Psoas muscle (tissue), 8 donors: ENCODE results near the gene LGR4. TPM values are rescaled to one million over a fixed set of nuclear protein-coding genes. Genes with fewer than 3 reads are reported as not detected.
"Not testable (repeated sequence)": the region's sequence is repeated elsewhere in the genome, so short reads cannot be mapped to it uniquely, and the experiment has no call there.

ENCODE experiments used
- ATAC-seq, 4 donors: fragments of 200-7000 bp; cut with Tn5 transposase; one replicate each; pipeline ENCODE4 v1.9.1; 2020; ENCODE audit warnings: moderate library complexity in 3 of 4, mild to moderate bottlenecking in 2 of 4
- DNase-seq, 2 donors: peaks; one replicate each; pipeline ENCODE4 v3.0.0-alpha.2; 2020
- H3K27ac ChIP-seq: fragments of 200-600 bp; one replicate; pipeline ENCODE4 v1.8.0; 2022
- H3K27me3 ChIP-seq, 3 donors: fragments of 200-600 bp in 1 of 3; one replicate each; pipeline versions ENCODE4 v1.6.1 to v1.8.0; 2013 to 2022; ENCODE audit warnings: low read length in 2 of 3, mild to moderate bottlenecking in 2 of 3, moderate library complexity in 1 of 3; ENCODE audit not compliant: insufficient read depth in 3 of 3
- H3K36me3 ChIP-seq, 2 donors: fragments of 200-600 bp in 1 of 2; one replicate each; pipeline versions ENCODE4 v1.6.1 to v1.8.0; 2013 to 2022; ENCODE audit warnings: low read depth in 1 of 2, mild to moderate bottlenecking in 1 of 2, moderate library complexity in 1 of 2; ENCODE audit not compliant: insufficient read depth in 1 of 2
- H3K4me1 ChIP-seq: fragments of 200-600 bp; one replicate; pipeline ENCODE4 v1.8.0; 2022
- H3K4me3 ChIP-seq: fragments of 200-600 bp; one replicate; pipeline ENCODE4 v1.8.0; 2022; ENCODE audit warnings: mild to moderate bottlenecking
- H3K9me3 ChIP-seq: fragments of 200-600 bp; one replicate; pipeline ENCODE4 v1.8.0; 2022
- WGBS, 3 donors: extraction: QIAGEN DNeasy Blood & Tissue Kit; methylation state at CpG; one replicate each; pipeline versions ENCODE4 v1.1.6 to v1.1.7; 2013; 5-methylcytosine and 5-hydroxymethylcytosine counted together
- intact Hi-C, 2 donors: fragments of 100-400 bp; cut with DNase I; formaldehyde crosslinking; loops; one replicate each; pipeline versions ENCODE4 v1.11.0 to v1.14.2; 2022
- polyA plus RNA-seq, 3 donors: library from polyadenylated mRNA; stranded (reverse); fragments of 200-250 nt; gene quantifications; one replicate each; pipeline ENCODE4 v1.2.3, GENCODE V29; 2013
- total RNA-seq, 4 donors: library from RNA; stranded (reverse); fragmentation: NEBNext Ultra II Directional in 2 of 4; extraction: Animal tissue kit (Norgen Biotek cat#: 25700) in 2 of 4; gene quantifications; one replicate each; pipeline versions ENCODE4 v1.2.1 to v1.2.4, GENCODE V29; 2021 to 2023
- TF ChIP-seq, protein P1 (sequence below): fragments of 200-600 bp; IDR thresholded peaks from one replicate; pipeline ENCODE4 v1.8.0; 2022; ENCODE audit warnings: antibody characterized with exemption
- donor health status: healthy with polysubstance abuse.
- donor health status: DM: no; HTN: no; CAD: no; lungs with moderate emphysema.
- donor health status: Bipolar disorder and iron deficiency.
- donor health status: healthy.
- donor health status: DM: yes; HTN: yes; CAD: no.
- donor health status: DM: no; HTN: no; CAD: no.
- donor health status: DM: no; HTN: no; CAD: no.
- donor health status: DM: yes; HTN: yes; CAD: no.

Gene LGR4
- total and polyA plus RNA-seq, 7 donors: 3.9 to 15.2 (median 8.0) TPM

DNA sequence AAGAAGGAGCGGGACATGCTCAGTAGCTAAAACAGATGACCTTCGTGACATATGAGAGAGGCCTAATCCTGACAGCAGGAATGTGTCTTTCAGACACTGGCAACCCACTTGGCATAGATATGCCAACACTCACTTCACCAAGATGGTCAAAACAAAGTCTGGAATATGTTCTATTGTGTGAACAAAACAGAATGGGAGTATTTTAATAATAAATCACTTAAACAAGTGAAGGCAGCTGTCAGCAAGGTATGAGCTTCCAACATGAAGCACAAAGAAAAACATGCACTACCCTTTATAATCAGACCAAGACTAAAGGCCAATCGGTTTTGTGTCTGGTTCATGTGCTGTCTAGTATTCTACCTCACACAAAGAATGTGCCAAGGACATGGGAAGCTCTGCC, 132.6 kb downstream of the LGR4 start:
- ATAC-seq: no peak
- intact Hi-C loops: no loop called here
- TF ChIP-seq, protein P1, sequence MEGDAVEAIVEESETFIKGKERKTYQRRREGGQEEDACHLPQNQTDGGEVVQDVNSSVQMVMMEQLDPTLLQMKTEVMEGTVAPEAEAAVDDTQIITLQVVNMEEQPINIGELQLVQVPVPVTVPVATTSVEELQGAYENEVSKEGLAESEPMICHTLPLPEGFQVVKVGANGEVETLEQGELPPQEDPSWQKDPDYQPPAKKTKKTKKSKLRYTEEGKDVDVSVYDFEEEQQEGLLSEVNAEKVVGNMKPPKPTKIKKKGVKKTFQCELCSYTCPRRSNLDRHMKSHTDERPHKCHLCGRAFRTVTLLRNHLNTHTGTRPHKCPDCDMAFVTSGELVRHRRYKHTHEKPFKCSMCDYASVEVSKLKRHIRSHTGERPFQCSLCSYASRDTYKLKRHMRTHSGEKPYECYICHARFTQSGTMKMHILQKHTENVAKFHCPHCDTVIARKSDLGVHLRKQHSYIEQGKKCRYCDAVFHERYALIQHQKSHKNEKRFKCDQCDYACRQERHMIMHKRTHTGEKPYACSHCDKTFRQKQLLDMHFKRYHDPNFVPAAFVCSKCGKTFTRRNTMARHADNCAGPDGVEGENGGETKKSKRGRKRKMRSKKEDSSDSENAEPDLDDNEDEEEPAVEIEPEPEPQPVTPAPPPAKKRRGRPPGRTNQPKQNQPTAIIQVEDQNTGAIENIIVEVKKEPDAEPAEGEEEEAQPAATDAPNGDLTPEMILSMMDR: no peak
- no peak overlapping the region for H3K4me3 ChIP-seq
- 39 to 65% (median 63%) methylated on average over 3 of the region's 3 CpGs for WGBS, 3 donors
- no peaks in the 10 kb centered on the region for H3K27me3 ChIP-seq
- DNase-seq: no peak
- H3K4me1 ChIP-seq: no peaks in the 10 kb centered on the region
- H3K27ac ChIP-seq: no peak overlapping the region
- no peaks in the 10 kb centered on the region for H3K36me3 ChIP-seq
- no peaks in the 10 kb centered on the region for H3K9me3 ChIP-seq

DNA sequence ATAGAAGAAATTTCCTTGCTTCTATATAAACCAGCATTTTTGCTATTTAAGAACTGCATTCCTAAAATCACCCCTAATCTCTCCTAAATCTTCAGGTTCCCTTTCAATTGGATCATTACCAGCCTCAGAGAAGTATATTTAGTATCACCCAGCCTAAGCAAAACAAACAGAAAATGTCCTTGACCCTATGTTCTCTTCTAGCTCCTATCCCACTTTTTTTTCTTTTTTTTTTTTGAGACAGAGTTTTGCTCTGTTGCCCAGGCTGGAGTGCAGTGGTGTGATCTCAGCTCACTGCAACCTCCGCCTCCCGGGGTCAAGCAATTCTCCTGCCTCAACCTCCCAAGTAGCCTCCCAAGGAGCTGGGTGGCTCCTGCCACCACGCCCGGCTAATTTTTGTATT, 137.8 kb downstream of the LGR4 start:
- H3K4me3 ChIP-seq, H3K36me3 ChIP-seq, H3K27me3 ChIP-seq, ATAC-seq, DNase-seq, H3K4me1 ChIP-seq, intact Hi-C loops, H3K27ac ChIP-seq, H3K9me3 ChIP-seq: not testable (repeated sequence)
- WGBS, 3 donors: 98 to 100% (median 98%) methylated on average over 4 of the region's 4 CpGs

DNA sequence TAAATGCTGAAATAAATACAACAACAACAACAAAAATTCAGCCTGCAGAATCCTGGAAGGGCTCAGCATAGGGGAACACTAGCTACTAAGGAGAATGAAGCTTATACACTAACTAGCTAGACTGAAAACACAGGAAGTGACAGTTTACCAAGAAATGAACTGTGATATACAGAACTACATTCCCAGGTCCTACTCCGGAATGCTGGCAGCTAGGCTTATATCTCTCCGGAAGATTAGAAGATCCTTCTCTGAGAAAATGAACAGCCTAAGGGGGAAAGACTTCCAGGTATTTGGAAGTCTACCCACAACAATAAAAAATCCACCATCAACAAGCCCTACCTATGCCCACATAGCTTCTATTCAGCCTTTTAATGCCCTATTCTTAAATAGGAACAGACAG, 140.6 kb downstream of the LGR4 start:
- Histone ChIP-seq H3K4me3 (no peak overlapping the region), H3K36me3 (no peaks in the 10 kb centered on the region), H3K9me3 (no peaks in the 10 kb centered on the region), H3K27me3 (no peaks in the 10 kb centered on the region), H3K4me1 (no peaks in the 10 kb centered on the region), H3K27ac (no peak overlapping the region)
- TF ChIP-seq, protein P1: no peak
- no peak for ATAC-seq
- DNase-seq: no peak
- WGBS, 3 donors: 52 to 61% (median 60%) methylated on average over 2 of the region's 2 CpGs
- intact Hi-C loops: no loop called here

DNA sequence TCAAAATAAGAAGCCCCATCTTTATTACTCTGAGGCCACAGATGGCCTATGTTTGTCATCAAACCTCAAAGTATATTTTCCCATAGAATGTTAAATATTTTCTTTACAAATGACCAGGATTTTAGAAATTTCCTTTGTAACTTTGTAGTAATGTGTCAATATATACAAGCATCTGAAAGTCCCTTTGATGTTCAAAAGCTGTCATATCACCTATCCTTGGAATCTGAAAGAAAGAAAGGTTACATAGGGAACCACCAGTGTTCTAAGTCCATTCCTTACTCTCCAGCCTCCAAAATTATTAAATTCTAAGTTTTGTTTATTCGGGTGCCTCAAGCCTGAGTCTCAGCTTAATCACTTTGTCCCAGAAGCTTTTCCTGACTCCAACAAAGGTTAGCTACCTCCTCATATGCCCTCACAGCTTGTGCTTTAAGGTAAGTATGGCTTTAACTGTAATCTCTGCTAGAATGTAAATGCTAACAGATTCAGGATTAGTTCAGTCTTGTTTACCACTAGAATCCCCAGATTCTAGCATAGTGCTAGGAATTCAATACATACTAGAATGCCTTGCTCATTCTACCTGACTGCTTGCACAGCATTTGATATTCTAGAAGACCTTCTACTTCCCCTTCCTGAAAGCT, 141.8 kb downstream of the LGR4 start:
- H3K36me3 ChIP-seq: no peaks in the 10 kb centered on the region
- H3K4me3 ChIP-seq: no peak overlapping the region
- H3K27ac ChIP-seq: no peak overlapping the region
- ATAC-seq: no peak
- no peaks in the 10 kb centered on the region for H3K9me3 ChIP-seq
- no peaks in the 10 kb centered on the region for H3K4me1 ChIP-seq
- intact Hi-C loops: no loop called here
- no peak for DNase-seq
- TF ChIP-seq, protein P1: no peak
- H3K27me3 ChIP-seq: no peaks in the 10 kb centered on the region
- WGBS, 3 donors: 86 to 90% (median 88%) methylated on average over 1 of the region's 1 CpG

DNA sequence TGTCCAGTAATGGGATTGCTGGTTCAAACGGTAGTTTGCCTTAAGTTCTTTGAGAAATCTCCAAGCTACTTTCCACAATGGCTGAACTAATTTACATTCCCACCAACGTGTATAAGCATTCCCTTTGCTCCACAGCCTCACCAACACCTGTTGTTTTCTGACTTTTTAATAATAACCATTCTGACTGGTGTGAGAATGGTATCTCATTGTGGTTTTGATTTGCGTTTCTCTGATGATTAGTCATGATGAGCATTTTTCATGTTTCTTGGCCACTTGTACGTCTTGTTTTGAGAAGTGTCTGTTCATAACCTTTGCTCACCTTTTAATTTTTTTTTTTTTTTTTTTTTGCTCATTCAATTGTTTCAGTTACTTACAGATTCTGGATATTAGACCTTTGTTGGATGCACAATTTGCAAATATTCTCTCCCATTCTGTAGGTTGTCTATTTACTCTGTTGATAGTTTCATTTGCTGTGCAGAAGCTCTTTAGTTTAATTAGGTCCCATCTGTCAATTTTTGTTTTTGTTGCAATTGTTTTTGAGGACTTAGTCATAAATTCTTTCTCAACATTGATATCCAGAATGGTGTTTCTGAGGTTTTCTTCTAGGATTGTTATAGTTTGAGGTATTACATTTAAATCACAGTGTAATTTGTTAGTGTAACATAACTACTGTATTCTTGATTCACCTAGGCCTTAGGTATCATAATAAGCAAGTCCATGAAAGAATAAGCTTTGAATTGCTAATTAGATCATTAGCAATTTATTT, 142.5 kb downstream of the LGR4 start:
- no peak for ATAC-seq

More for the DNA sequence above, 142.5 kb downstream of the LGR4 start:
- Histone ChIP-seq H3K4me3 (no peak overlapping the region), H3K27ac (no peak overlapping the region), H3K27me3 (no peaks in the 10 kb centered on the region), H3K9me3 (no peaks in the 10 kb centered on the region), H3K36me3 (no peaks in the 10 kb centered on the region), H3K4me1 (no peaks in the 10 kb centered on the region)
- 73 to 79% (median 78%) methylated on average over 4 of the region's 4 CpGs for WGBS, 3 donors
- TF ChIP-seq, protein P1: no peak
- intact Hi-C loops: no loop called here
- no peak for DNase-seq
